ENCODE results near the gene ANKAR. TPM values are rescaled to one million over a fixed set of nuclear protein-coding genes. Genes with fewer than 3 reads are reported as not detected.

The ANKAR gene
- total RNA-seq, 4 donors from 2014 or later, result 7.9 to 19.1 (median 11.2) TPM

- no peaks in the 10 kb centered on the region for H3K27me3 ChIP-seq
- H3K27ac ChIP-seq (replicated peaks in 1 of 4), result no peak overlapping the region
- DNase-seq (ENCODE audit: extremely low spot score), result no peak
- H3K9me3 ChIP-seq, result no peaks in the 10 kb centered on the region
- TF ChIP-seq POLR2A (IDR thresholded peaks at IDR 0.05; ENCODE audit: low read depth) (no peak), CTCF (IDR thresholded peaks at IDR 0.05) (no peak), POLR2AphosphoS5 (IDR thresholded peaks at IDR 0.05) (no peak), EP300 (IDR thresholded peaks at IDR 0.05) (no peak)
- H3K4me1 ChIP-seq, result no peaks in the 10 kb centered on the region
- H3K36me3 ChIP-seq, result peaks cover 3 to 28% (median 4%) of the 10 kb centered on the region in 4 donors
- intact Hi-C loops (cut with DNase I), result no loop called here
- H3K4me3 ChIP-seq, result no peak overlapping the region
Measured at GRCh38 chr2:189723192-189723591, 48.7 kb downstream of the ANKAR start.

Other genes starting within 250 kb of the ANKAR start
- gene WDR75, start 233.2 kb upstream of the ANKAR start, total RNA-seq, result 10 to 100 TPM; 18.7 to 35.3 (median 24.7) TPM
- 10 to 100 TPM; 35.3 to 80.9 (median 40.8) TPM for gene SLC40A1, start 93.9 kb upstream of the ANKAR start, total RNA-seq
- 10 to 100 TPM; 39.6 to 51.9 (median 47.2) TPM for gene ASNSD1, start 13.2 kb upstream of the ANKAR start, total RNA-seq
- gene OSGEPL1, start 88.1 kb downstream of the ANKAR start, total RNA-seq, result 1 to 10 TPM; 1.5 to 6.2 (median 3.2) TPM
- 10 to 100 TPM; 25.4 to 60.2 (median 35.2) TPM for gene ORMDL1, start 109.7 kb downstream of the ANKAR start, total RNA-seq
- gene PMS1, start 109.8 kb downstream of the ANKAR start, total RNA-seq, result 10 to 100 TPM; 12.0 to 15.0 (median 12.8) TPM

Data from esophagus muscularis mucosa (tissue), 4 donors.